HG03565 (cell line): ENCODE results near the gene SHANK3.

Experiments used
- ATAC-seq: cut with Tn5 transposase; IDR thresholded peaks from one replicate; pipeline ENCODE4 v1.9.1; 2021; ENCODE audit warnings: mild to moderate bottlenecking, moderate library complexity; ENCODE audit not compliant: unreplicated experiment

Gene SHANK3

DNA sequence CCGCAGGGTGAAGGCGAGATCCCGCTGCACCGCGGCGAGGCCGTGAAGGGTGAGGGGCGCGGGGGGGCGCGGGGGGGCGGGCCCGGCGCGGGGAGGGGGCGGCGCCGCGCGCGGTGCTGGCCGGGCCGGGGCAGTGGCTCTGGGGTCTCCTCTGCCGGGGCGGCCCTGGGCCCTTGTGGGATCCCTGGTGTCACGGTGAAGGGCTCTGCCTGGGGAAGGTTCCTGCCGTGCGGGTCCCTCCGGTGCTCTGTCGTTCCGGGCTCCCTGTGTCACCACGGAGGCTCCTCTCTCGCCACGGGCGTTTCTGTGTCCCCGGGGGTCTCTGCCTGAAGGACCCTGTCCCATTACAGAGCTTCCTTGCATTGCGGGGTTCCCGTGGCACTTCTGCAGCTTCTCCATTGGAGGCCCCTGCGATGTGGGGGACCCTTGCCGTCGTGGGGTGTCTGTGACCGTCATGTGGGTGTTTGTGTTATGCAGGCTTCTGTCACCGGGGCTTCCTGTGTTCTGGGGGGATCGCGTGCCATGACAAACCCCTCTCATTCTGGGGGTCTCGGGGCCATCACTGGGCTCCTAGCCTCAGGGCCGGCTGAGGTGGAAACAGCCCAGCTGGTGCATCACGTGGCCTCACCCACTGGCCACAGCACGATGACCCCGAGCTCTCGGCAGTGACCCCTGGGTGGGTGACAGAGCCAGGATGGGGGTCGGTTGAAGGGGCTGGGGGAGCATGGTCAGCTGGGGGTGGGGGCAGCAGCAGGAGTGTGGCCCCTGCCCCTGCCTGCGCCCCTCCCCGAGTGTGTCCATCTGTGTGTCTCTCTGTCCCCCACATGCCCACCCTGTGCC, 25.3 kb downstream of the SHANK3 start:
- no peak for ATAC-seq

DNA sequence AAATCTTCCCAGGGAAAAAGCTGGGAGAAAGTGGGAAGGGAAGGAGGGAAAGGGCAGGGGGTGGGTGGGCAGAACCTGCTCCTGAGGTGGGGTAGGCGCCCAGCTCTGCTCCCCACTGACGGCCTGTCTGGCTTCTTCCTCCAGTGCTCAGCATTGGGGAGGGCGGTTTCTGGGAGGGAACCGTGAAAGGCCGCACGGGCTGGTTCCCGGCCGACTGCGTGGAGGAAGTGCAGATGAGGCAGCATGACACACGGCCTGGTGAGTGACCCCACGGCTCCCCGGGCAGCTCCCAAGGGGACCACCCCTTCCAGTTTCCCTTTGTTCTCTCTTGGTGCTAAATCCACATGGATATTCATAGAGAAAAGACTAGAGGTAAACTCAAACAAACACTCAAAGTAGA, 25.9 kb downstream of the SHANK3 start:
- ATAC-seq, result no peak

DNA sequence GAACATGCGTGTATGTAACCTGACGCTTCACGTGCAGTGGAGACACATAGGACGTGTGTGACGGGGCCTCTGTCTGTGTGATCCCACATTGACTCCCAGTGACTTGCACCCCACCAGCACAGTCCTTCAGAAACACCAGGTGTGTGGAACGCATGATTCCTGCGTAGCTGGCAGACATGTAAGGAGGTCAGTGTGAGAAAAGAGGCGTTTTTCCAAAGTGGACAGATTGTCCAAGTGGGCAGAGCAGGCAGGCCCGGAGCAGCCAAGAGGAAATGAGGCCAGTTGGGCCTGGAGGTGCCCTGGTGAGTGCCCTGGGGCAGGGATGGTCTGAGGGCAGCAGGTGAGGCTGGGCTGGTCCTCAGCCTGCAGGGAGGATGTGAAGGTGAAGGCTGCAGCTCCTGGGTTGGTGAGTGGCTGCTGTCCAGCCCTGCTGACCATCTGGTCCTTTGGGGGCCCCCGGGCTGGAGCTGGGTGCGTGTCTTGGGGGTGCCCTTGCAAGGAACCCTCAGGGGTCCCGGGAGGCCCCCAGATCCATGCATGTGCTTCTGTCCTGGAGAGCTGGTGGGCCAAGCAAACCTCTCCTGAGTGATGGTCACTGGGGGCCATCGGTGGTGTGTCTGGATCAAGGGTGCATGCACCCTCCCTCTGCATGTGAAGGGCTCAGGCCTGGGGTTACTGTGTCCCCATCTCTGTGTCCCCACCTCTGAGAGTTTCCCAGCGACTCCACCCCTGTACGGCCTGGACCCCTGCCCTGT, 26.6 kb downstream of the SHANK3 start:
- no peak for ATAC-seq

DNA sequence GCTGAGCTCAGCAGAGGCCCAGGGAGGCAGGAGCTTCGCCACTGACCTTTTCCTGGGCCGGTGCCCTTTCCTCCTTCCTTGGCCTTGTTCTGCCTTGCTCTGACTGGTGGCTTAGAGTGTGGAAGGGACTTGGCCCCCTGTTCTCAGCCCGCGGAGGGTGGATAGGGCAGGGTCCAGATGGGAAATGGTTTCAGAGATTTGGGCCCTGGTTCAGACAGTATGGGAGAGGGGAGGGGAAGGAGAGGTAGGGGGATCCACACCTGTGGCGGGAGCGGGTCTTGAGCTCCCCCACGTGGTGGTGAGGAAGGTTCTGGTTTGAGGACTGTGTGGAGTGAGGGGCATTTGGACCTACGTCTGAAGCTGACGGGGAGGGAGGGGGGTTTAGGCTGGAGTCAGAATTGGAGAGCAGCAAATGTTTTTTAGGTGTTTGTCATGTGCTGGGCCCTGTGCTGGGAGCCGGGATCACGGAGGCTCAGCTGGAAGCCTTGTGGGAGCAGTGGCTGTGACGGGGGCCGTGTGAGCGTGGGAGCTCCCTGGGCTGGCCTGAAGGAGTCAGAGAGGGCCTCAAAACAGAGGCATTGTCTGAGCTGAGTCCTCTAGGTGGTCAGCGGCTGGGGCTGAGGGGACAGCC, 27.2 kb downstream of the SHANK3 start:
- no peak for ATAC-seq

DNA sequence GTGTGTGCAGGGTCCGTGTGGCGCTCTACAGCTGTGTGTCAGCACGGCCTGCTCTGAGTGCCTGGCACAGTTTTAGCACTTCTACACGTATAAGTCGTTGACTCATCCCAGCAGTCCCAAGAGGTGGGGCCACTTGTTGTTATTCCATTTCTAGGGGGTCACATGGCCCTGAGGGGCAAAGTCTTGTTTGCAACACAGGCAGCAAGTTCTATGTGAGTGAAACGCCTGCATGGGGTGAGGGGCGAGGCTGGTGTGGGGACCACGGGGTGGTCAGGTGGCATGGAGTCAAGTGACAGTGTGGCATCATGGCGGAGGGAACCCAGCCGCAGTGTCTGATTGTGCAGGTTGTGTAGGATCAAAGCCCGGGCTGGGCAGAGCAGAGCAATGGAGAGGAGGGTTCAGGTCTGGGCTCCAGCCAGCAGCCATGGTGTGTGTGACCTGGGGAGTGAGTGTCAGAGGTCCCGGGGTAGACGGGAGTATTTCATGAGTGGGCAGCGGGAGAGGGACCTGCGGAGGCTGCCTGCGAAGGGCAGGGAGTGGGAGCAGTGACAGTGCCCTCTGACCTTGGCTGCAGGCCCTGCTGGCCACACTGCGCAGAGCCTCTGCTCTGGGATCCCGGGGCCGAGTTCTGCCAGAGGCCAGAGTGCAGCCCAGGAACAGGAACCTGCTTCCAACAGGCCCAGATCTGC, 27.9 kb downstream of the SHANK3 start:
- ATAC-seq, result no peak

DNA sequence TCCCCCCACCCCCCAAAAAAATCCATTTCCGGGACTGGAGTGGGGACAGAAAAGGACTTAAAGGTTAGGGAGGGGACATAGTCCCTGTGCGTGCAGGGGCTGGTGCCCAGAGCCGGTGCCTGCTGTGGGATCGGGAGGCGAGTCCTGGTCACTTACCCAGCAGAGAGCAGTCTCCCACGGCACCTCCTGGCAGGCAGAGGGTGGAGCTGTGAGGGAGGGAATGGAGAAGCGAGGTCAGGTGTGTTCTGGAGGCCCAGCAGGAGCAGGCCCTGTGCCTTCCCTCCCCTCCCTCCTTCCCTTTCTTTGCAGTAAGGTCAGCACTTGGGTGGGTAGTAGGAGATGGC, 28.4 kb downstream of the SHANK3 start:
- no peak for ATAC-seq

- ATAC-seq, result no peak
These were observed 29.0 kb downstream of the SHANK3 start for GRCh38 chr22:50701428-50702154.

DNA sequence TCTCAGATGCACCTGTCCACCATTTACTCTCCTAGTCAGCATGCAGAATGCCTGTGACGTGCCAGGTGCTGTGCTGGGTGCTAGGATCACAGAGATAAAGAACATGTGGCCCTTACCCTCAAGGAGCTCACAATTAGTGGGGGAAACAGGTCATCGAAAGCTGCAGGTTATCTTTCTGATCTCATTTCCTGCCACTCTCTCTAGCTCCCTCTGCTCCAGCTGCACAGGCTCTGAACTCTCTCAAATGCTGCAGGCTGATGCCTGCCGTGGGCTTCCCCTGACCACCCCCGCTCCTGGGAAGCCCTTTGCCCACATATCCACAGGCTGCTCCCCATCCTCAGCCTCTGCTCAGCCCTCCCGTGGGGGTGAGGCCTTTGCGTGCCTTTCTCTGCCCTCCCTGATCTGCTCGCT, 29.6 kb downstream of the SHANK3 start:
- no peak for ATAC-seq

- ATAC-seq, result no peak
These were observed 30.4 kb downstream of the SHANK3 start for GRCh38 chr22:50702821-50703725.

- no peak for ATAC-seq
These were observed 31.3 kb downstream of the SHANK3 start for GRCh38 chr22:50703726-50704509.

DNA sequence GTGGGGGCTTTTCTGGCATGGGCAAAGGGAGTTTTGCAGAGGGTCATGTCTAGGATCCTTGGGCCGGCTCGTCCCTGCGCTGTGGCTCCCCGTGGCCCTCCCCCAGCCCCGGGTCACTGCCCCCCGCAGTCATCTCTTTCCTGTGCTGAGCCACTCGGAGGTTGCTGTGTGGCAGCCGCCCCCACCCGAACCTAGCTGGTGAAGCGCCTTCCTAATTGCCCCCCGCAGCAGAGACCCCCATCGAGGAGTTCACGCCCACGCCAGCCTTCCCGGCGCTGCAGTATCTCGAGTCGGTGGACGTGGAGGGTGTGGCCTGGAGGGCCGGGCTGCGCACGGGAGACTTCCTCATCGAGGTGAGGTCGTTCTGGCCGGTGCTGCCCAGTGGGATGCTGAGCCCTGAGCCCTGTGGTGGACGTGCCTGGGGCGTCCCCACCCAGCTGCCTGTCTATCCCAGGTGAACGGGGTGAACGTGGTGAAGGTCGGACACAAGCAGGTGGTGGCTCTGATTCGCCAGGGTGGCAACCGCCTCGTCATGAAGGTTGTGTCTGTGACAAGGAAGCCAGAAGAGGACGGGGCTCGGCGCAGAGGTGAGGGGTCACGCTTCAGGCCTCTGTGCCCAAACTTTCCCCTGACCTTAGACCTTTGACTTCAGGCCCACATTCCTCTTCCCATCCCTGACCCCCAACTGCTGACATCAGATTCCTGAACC, 32.0 kb downstream of the SHANK3 start:
- ATAC-seq, result no peak

- no peak for ATAC-seq
These were observed 32.6 kb downstream of the SHANK3 start for GRCh38 chr22:50705219-50705691.

DNA sequence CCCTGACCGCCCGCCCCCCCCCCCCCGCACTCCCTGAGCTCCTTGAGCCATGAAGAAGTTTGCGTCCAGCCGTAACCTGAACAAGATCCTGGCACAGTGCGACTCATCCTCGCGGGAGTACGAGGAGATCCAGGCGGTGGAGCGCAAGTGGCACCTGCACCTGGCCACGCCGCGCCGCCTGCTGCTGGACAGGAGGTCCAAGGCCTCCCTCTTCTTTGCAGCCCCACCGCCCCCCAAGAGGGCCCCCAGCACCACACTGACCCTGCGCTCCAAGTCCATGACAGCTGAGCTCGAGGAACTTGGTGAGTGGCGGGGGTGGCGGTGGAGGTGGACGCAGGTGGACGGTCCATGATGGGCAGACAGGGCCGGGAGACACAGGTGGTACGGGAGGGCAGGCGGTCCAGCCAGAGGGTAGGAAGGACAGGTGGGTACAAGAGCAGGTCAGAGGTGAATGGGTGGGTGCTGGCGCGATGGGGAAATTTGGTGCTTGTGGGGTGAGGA, 33.3 kb downstream of the SHANK3 start:
- ATAC-seq, result no peak

DNA sequence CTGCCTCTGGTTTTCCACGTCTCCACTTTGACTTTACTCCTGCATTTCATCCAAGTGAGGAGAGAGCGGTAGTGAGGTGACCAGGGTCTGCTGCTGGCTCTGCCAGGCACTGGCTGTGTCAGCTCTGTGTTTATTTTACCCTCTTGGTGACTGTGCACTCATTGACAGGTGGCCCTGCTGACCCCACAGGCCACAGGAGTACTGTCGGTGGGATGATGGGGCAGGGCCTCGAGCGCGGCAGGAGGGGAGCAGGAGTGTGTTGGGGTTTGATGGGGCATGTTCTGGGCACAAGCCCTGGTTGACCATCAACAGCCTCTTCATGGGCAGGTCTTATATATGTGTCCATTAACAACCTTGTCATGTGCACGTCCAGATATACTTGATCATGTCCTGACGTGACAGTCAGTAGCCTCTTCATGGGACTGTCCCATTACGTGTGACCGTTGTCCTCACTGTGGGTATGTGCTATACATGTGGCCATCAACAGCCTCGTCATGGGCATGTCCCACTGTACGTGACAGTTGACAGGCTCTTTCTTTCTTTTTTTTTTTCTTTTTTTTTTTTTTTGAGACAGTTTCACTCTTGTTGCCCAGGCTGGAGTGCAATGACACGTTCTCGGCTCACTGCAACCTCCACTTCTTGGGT, 34.0 kb downstream of the SHANK3 start:
- ATAC-seq, result no peak

- ATAC-seq, result no peak
These were observed 35.9 kb downstream of the SHANK3 start for GRCh38 chr22:50708474-50708873.

GRCh38 chr22:50708996-50709395, 36.4 kb downstream of the SHANK3 start:
- no peak for ATAC-seq

- no peak for ATAC-seq
These were observed 37.6 kb downstream of the SHANK3 start for GRCh38 chr22:50710221-50710620.
